ENCODE data around the gene PLEKHD1.

The PLEKHD1 gene

DNA sequence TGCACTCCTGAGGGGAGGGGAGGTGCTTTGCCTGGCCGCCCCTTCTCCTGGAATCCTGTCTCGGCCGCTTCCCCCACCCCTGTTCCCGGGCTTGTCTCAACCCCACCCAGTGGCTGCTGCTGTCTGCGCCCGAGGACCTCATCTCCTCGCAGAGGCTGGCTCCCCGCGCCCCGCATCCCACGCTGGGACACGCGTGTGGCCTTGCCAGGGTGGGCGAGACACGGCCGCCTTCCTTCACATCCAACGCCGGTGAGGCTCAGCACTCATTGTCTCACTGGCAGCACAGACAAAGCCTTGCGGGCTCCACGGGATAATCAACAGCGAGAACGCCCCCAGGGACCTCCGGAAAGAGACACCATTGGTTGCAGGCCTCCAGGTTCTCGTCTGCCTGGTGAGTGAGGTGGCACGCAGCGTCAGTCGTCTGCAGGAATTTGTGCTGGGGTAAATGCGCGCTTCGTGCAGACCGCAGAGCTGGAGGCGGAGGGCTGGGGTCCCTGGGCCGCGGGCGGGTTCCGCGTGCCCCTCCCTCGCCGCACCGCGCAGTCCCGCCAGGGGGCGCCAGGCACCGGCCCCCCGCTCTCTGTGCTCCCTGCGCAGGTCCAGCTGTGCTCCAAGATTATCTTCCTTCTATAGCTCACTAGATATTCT, 63.3 kb downstream of the PLEKHD1 start:
- DNase-seq: peak in 47 of 58 donors; percentile 5 to 75 (median 38)

DNA sequence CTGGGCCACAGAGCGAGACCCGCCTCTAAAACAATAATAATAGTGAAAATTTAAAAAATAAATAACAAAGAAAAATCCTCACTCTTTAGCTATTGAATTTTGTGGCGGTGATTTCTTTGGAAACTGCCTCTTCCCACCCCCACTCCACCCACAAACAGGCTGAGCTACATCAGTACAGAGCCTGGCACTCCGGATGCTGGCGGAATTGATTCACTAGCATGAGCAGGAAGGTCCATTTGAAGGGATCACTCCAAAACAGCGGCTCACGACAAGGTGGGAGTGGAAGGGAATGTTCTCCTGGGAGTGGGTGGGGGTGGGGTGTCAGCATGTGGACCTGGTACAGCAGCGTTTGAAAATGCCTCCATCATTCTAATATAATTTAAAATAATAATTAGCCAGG, 64.0 kb downstream of the PLEKHD1 start:
- DNase-seq: peak in 13 of 58 donors; percentile 7 to 52 (median 21)

DNA sequence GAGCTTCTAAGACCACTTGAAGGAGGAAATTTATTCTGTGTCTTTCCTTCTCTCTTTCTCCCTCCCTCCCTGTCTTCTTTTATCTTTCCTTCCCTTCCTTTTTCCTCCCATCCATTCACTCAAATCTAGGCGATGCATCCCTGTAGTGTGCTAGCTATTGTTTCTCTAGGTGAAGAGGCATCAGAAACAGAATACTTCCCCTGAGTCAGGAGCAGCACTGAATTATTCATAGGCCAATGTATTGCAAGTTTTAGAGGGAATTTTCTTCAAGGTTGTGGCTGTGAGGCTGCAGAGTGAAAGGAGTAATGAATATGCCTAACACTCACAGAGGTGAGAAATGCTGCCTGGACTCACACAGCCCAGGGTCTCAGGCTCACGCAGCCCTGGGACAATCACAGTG, 67.0 kb downstream of the PLEKHD1 start:
- no peak for DNase-seq

DNA sequence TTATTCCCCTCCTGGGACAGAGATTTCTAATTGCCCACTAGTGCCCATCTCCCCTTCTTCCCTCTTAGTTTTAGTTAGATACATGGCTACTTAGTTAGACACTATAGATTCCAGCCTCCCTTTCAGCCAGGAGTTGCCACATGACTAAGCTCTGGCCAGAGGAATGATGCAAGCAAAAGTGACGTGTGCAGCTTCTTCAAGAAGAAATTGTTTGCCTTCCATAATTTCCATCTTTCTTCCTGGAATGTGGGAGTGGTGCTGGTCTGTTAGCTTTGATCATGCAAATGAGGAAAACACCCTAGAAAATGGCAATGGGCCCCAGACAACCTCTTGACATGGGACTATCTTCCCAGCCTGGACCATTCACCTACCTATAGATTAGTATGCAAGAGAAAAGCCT, 68.7 kb downstream of the PLEKHD1 start:
- no peak for DNase-seq

DNA sequence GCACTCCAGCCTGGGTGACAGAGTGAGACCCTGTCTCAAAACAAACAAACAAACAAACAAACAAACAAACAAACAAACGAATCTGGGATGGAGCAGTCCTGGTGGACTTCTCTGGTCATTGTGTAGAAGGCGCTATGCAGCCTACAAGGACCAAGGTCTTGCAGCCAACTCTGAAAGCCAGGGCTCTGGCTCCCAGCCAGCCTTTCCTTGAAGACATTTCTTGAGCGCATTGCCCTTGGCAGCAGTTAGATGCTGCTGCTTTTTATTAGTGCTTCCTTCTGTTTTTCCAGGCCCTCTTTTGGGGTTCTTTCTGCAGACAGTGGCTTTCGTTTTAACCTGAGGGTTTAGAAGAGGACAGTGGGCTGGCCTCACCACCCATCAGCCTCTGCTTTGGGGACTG, 70.0 kb downstream of the PLEKHD1 start:
- DNase-seq: peak in 19 of 58 donors; percentile 3 to 53 (median 18)

DNA sequence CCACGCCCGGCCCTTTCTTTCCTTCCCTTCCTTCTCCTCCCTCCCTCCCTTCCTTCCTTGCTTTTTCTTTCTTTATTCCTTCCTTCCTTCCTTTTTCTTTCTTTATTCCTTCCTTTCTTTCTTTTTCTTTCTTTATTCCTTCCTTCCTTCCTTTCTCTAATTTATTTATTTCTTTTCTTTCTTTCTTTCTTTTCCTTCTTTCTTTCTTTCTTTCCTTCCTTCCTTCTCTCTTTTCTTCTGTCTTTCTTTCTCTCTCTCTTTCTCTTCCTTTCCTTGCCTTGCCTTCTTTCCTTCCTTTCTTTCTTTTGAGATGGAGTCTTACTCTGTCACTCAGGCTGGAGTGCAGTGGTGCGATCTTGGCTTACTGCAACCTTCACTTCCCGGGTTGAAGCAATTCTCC, 74.2 kb downstream of the PLEKHD1 start:
- no peak for DNase-seq

DNA sequence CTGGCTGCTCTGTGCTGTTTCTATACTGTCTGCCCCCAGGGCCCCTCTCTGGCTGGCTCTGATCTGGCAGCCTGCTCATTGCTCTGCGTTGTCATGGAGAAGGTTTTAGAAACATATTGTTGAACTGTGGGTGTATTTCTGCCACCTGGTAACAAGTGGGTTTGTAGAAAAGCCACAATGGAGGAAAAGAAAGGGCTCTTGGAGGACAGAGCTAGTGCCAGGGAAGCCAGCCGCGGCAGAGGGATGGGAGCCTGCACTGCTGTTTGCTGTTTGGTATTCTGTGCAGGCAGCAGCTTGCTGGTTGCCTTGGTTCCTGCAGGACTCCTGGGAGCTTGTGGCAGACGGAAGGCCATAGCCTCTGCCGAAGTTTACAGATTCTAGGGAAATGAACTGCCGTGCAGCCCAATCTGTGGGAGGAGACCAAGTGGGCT, 75.1 kb downstream of the PLEKHD1 start:
- peak in 52 of 58 donors; percentile 10 to 89 (median 64) for DNase-seq

DNA sequence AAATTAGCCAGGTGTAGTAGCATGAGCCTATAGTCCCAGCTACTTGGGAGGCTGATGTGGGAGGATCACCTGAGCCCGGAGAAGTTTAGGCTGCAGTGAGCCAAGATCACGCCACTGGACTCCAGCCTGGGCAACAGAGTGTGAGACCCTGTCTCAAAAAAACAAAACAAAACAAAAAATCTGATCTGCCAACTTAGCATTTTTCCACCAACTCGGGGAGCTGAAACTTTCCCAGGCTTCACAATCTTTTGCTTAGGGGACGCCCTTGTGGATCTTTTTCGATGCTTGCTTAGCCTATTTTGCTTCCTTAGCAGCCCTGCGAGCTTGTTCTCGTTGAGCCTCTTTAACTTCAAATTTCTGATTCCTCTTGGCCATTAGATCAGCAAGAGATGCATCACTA, 76.3 kb downstream of the PLEKHD1 start:
- no peak for DNase-seq

DNA sequence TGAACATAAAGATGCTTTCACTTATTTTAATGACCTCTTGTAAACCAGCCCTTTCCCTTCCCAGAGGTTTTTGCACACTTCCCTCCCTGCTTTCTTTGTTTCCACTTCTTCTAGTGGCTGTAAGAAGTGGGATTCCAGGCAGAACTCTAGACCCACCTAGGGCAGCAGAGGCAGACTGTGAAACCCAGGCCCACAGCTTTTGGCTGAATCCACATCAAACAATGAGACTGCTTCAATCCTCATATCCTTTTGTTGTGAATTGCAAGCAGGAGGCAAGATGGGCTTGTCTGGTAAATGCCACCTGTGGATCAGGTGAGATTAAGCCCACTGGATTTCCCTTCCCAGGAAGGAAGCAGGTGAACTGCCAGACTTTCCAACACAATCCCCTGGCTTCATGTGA, 77.4 kb downstream of the PLEKHD1 start:
- DNase-seq: no peak

DNA sequence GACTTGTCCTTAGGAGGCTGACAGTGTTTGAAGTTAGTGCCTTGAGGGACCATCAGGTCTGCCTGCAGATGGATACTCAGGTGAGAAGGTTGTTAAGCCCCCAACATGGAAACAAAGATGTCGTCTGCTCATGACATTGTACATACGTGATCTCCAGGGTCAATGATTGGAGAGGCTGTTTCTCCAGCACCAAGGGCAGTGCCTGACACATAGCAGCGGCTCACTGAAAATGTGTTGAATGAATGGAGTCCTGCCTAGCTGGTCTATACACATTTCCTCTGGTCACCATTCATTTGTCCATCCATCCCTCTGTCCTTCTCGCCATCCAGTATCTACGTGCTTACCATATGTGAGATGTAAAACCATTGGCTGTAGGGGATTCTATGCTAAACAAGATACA, 83.0 kb downstream of the PLEKHD1 start:
- DNase-seq: no peak

DNA sequence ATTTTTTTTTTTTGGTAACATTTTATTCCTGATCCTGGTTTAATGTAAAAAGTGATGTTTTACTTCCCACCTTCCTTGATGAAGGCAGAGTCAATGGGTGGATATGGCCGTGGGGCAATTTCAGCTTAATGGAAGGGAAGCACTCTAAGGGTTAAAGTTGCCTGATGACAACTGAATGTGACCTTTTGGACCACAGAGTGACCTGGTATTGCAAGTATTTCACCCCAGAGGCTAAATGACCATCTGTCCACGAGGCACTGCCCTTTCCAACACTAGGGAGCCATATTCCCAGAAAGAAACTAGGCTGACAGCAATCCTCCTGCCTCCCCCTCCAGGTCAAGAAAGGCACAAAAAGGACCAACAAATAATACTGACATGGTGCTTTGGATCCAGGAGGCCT, 85.3 kb downstream of the PLEKHD1 start:
- no peak for DNase-seq

DNA sequence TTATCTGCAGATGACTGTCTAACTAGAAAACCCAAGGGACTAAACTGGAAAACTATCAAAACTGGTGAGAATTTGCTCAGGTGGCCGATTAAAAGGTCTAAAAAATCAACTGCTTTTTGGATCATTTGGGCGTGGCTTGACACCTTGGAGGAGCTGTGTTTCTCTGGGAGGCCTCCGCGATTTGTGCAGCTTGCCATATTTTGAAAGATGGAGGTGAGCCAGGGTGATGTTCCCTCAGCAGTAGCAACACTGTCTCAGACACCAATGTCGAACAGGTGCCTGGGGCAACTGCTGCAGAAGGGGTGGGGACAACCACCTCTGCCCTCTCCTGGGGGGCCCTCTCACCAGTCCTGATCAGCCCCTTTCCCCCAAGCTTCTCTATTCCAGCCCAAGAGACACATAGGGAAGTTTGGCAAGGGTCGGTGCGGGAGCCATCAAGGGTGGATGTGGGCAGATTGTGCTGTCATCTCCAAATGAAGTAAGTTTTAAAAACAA, 86.4 kb downstream of the PLEKHD1 start:
- DNase-seq: no peak

DNA sequence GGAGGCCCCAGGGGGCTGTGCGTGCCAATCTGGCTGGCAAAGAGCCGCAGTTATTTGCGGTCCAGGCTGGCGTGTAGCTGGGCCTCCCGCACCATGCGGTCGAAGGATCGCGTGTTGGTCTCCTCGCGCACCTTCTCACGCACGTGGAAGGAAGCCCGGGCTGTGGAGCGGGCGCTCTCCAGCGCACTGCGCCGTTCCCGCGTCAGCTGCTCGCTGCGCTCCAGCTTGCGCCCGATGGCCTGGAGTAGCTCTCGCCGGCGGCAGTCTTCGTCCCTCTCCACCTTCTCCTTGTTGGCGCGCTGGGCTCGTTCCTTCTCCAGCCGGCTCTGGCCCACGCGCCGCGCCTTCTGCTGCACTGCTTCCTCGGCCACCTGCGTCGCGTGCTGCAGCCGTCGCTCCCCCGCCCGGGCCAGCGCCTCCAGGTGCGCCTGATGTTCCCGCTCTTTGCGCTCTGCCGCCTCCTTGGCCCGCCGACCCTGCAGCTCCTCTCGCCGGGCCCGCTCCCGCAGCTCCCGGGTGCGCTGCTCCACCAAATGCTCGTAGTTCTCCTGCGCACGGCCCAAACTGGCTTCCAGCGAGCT, 87.0 kb downstream of the PLEKHD1 start:
- DNase-seq: no peak

DNA sequence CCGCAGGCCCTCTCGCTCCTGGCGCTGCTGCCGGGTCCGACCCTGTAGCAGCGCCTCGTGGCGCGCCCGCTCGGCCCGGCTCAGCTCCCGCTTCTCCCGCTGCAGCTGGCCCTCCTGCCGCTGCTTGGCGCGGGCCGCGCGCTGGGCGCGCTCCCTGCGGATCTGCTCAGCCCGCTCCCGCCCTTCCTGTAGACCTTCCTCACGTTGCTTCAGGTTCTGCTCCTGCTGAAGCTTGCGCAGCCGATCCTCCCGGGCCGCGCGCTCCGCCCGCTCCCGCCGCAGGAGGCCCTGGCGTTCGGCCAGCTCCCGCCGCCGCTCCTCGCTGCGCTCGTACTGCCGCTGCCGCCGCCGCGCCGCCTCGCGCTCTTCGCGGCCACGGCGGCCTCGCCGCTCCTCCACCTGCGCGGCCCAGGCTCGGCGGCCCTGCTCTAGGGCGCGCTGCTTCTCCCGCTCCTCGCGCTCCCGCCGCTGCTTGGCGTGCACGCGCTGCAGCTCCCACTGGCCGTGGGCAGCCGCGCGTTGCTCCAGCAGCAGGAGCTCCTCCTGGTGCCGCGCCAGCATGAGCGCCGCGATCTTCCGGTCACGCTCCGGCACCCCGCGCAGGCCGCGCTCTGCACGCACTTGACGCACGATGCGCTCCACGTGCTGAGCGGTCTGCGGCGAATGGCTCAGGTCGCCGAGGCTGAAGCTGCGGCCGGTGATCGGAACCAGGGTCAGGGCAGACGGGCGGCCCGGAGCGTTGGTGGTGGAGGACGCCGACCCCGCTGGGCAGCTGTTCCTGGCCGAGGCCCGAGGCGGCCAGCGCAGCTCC, 87.7 kb downstream of the PLEKHD1 start:
- DNase-seq: no peak

DNA sequence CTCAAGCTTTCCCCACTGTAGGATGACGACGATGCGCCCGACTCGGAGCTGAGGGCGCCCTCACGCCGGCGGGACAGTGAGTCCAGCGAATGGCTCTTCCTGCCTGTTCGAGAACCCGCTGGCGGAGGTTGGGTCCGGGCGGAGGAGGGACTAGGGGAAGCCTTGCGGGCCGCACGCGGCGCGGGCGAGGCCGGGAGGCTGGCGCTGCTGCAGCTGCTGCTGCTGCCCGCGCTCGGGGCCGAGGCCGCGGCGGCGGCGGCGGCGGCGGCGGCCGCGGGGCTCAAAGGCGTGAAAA, 88.3 kb downstream of the PLEKHD1 start:
- DNase-seq: no peak

DNA sequence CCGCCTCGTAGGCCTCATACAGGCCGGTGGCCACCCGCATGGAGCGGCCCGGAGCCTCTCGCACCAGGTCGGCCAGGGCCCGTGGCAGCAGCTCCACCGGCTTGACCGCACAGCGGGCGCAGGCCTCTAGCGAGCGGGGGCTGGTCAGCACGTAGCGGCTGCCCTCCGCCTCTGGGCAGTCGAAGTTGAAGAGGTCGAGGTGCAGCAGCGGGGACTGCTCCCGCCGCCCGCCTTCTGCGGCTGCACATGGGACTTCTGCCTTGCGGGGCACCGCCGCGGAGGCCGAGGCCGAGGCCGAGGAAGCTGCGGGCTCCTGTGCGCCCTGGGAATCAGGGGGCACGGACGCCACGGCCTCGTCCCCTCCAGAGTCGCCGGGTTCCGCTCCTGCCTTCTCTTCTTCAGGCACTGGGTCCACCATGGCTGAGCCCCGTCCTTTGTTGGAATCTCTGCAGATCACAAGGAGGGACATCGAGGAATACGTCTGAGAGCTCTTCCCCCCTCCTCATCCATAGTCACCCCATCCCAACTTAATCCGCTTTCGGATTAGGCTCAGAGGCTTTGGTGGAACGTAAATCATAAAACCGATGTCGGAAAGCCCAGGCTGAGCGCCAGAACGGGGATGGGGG, 88.8 kb downstream of the PLEKHD1 start:
- DNase-seq: no peak

DNA sequence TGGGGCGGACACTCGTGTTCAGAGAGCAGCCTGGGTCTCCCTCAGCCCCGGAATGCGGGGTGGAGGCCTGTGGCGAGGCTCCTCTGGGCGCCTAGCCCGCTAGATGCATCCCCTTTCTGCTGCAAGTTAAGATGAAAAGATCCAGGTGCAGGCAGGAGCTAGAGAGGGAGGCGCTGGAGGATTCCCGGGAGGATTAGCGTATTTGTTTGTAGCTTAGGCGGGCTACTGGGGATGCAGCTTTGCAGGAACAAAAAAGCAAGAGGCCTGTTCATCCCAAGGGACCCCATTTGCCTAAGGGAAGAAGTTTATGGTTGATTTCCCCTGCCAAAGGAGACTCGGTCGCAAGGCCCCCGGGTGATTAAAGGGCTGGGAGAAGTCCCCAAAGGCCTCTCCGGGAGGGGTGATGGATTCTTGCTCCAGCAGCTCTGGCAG, 89.3 kb downstream of the PLEKHD1 start:
- peak in 18 of 58 donors; percentile 9 to 66 (median 32) for DNase-seq

DNA sequence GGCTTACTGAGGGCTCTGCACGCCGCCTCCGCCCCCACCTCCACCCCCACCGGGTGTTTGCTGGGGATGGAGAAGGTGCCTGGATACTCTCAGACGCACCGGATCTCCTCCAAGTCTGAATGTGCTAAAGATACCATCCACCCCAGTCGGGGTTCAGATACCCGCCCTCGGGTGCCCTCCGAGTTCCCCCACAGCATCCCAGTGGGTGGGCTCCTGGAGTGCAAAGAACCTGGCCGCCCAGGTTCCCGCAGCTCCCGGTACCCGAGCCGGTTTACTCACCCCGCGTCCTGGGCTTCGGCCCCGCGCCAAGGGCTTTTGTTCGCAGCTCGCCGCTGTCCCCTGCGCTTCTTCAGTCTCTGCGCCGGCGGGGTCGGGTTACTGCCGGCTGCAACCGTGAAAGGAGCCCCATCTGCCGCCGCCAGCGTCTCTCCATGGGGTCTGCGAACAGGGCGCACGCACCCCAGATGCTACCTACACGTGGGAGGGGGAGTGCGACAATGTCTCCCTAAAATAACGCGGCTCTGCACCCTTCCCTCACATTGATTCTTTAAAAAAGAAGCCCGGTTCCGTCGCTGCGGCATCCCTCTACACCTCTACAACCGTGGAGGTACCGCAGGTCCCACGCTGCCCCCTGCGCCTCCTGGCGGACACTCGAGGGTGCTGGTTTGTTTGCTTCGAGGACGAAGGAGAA, 89.9 kb downstream of the PLEKHD1 start, which contains the start of gene CCDC177:
Gene CCDC177 (minus strand): TSS at position 609 of the 691 bp plus-strand sequence. CDS start 1,249 bp downstream, outside the sequence.
- peak in 43 of 58 donors; percentile 4 to 71 (median 34) for DNase-seq

DNA sequence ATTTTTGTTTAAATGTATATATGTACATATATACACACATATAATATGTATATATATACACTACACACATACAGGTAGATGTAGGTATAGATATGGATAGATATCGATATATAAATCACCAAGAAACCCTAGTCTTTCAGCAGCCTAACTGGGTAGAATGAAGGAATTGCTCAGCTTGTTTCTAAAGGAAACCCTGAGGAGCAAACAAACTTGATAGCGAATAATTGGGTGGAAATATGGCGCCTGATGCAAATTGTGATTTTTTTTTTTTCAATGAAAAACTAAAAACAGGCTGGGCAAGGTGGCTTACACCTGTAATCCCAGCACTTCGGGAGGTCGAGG, 90.4 kb downstream of the PLEKHD1 start:
- no peak for DNase-seq

DNA sequence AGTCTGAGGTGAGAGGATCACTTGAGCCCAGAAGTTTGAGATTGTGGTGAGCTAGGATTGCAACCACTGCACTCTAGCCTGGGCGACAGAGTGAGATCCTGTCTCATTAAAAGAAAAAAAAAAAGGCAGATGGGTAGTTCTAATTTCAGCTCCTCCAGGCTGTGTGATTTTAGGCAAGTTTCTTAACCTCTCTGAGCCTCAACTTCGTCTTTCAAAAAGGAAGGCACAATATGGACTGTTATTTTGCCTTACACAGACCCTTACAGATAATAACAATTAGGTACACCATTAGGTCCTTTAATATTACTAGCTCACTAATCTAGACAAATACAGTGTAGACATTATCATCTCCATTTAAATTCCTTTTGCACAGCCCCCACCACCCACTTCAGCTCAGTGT, 94.9 kb downstream of the PLEKHD1 start:
- DNase-seq: no peak

DNA sequence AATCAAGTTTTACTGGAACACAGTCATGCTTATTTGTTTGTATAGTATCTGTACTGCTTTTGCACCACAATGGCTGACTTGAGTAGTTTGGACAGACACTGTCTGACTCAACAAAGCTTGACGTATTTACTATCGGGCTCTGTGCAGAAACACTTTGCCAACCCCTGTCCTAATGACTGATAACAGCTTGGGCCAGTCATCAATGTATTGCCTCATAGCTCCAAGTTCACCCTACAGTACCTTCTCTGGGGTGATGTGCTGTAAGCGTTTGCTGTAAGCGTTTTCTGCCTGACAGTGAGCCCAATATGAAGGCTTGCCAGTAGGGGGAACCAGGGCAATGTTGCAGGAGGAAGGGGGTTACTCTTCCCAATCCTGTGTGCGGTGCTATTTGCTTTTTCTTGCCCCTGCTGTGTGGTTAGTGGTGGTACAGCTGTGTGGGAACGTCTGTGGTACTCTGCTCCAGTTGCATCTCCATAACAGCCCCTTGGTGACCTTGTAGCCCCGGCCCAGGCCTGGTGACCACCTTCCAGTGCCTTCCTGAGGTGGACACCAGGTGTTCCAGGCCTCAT, 95.6 kb downstream of the PLEKHD1 start:
- DNase-seq: peak in 2 of 58 donors; percentile 10 to 30
